Caco-2 (cell line): ENCODE results near the gene FADS6. TPM values are rescaled to one million over a fixed set of nuclear protein-coding genes. Genes with fewer than 3 reads are reported as not detected.

Source experiments
- BruUV-seq: library from RNA; stranded (reverse); fragments of 400-500 nt; replicated peaks from 2 replicates; lab custom pipeline; 2021; lab: Mats Ljungman, UMichigan
- CTCF ChIA-PET: fragments of 300-600 bp; sonication (Branson Sonifier 250); formaldehyde crosslinking; loops from one replicate; lab custom pipeline; 2022; ENCODE audit warnings: antibody characterized with exemption; lab: Charles Lee
- POLR2A ChIA-PET: fragments of 300-600 bp; sonication (Branson Sonifier 250); formaldehyde crosslinking; loops from one replicate; lab custom pipeline; 2022; ENCODE audit warnings: antibody characterized with exemption; lab: Charles Lee
- DNase-seq, 2 experiments: peaks; one replicate each; pipeline versions ENCODE4 v3.0.0 to v3.0.0-alpha.2; 2020 to 2022
- H3K27me3 ChIP-seq: replicated peaks from 2 replicates; pipeline ENCODE4 v1.6.0; 2011; ENCODE audit warnings: low read length; ENCODE audit not compliant: control insufficient read depth, insufficient read depth
- H3K36me3 ChIP-seq: 2 replicates; pipeline ENCODE4 v1.5.1; 2011; ENCODE audit warnings: low read length; ENCODE audit not compliant: control insufficient read depth, insufficient read depth
- H3K4me1 ChIP-seq: fragments of 250-450 bp; sonication (Bioruptor Pico); 2 replicates; pipeline ENCODE4 v1.5.1; 2020; ENCODE audit warnings: mild to moderate bottlenecking
- H3K4me3 ChIP-seq: 2 replicates; pipeline ENCODE4 v1.5.1; 2011; ENCODE audit warnings: low read depth, mild to moderate bottlenecking, control low read depth, low read length
- H3K9me3 ChIP-seq: fragments of 250-450 bp; sonication (Bioruptor Pico); 2 replicates; pipeline ENCODE4 v1.5.1; 2020; ENCODE audit warnings: mild to moderate bottlenecking, moderate library complexity
- H3K27ac Mint-ChIP-seq: one replicate; pipeline ENCODE4 v1.8.0; 2022; ENCODE audit warnings: mixed read lengths; ENCODE audit not compliant: unreplicated experiment
- H3K27me3 Mint-ChIP-seq: one replicate; pipeline ENCODE4 v1.8.0; 2022; ENCODE audit warnings: mixed read lengths; ENCODE audit not compliant: insufficient read depth, unreplicated experiment
- H3K36me3 Mint-ChIP-seq: one replicate; pipeline ENCODE4 v1.8.0; 2022; ENCODE audit warnings: mild to moderate bottlenecking, mixed read lengths; ENCODE audit not compliant: insufficient read depth, unreplicated experiment
- H3K4me1 Mint-ChIP-seq: one replicate; pipeline ENCODE4 v1.8.0; 2022; ENCODE audit warnings: low read depth, mixed read lengths; ENCODE audit not compliant: unreplicated experiment
- H3K4me3 Mint-ChIP-seq: one replicate; pipeline ENCODE4 v1.8.0; 2022; ENCODE audit warnings: mild to moderate bottlenecking, moderate library complexity, mixed read lengths; ENCODE audit not compliant: unreplicated experiment
- H3K9me3 Mint-ChIP-seq: one replicate; pipeline ENCODE4 v1.8.0; 2022; ENCODE audit warnings: mixed read lengths; ENCODE audit not compliant: unreplicated experiment
- CTCF ChIP-seq, 2 experiments: fragments of 200-600 bp in 1 of 2; IDR thresholded peaks; 1 replicate in 1 of 2; 2 replicates in 1 of 2; pipeline versions ENCODE4 v1.5.1 to v1.8.0; 2011 to 2022; ENCODE audit warnings: antibody characterized with exemption in 1 of 2, control low read depth in 1 of 2, inconsistent platforms in 1 of 2, low read depth in 1 of 2, low read length in 1 of 2, mild to moderate bottlenecking in 1 of 2, moderate library complexity in 1 of 2; ENCODE audit not compliant: insufficient read depth in 1 of 2, severe bottlenecking in 1 of 2, unreplicated experiment in 1 of 2
- intact Hi-C: fragments of 100-400 bp; cut with micrococcal nuclease; formaldehyde crosslinking; loops from one replicate; pipeline ENCODE4 v1.10.0; 2022; ENCODE audit not compliant: unreplicated experiment
- total RNA-seq: library from RNA; stranded (reverse); gene quantifications from 2 replicates; pipeline ENCODE4 v1.2.3, GENCODE V29; 2022

The FADS6 gene
- total RNA-seq, 1 experiment from 2014 or later: 2.6 TPM

- no peaks in the 10 kb centered on the region for H3K36me3 Mint-ChIP-seq
- no TSS peak for BruUV-seq
- intact Hi-C loops: no loop called here
- no peak for TF ChIP-seq CTCF (IDR thresholded peaks at IDR 0.05; ENCODE audit: insufficient read depth in 1 of 2, low read depth in 1 of 2, low read length in 1 of 2, severe bottlenecking in 1 of 2, unreplicated experiment in 1 of 2)
- ChIA-PET CTCF (no interaction called here), POLR2A (no interaction called here)
- H3K27me3 ChIP-seq: no peaks in the 10 kb centered on the region
- H3K9me3 ChIP-seq: no peaks in the 10 kb centered on the region
- H3K9me3 Mint-ChIP-seq: no peaks in the 10 kb centered on the region
- H3K4me3 Mint-ChIP-seq: no peak overlapping the region
- no peaks in the 10 kb centered on the region for H3K4me1 ChIP-seq
- H3K27ac Mint-ChIP-seq: no peak overlapping the region
- H3K36me3 ChIP-seq: no peaks in the 10 kb centered on the region
- no peak overlapping the region for H3K4me3 ChIP-seq
- peaks cover 2% of the 10 kb centered on the region for H3K27me3 Mint-ChIP-seq
- no peak for DNase-seq
- no peaks in the 10 kb centered on the region for H3K4me1 Mint-ChIP-seq
These were observed 10.1 kb downstream of the FADS6 start for GRCh38 chr17:74883241-74883745.

GRCh38 chr17:74882517-74883240 is 10.8 kb downstream of the FADS6 start:
- peaks cover 2% of the 10 kb centered on the region for H3K27me3 Mint-ChIP-seq
- Histone ChIP-seq H3K27me3 (no peaks in the 10 kb centered on the region), H3K4me1 (no peaks in the 10 kb centered on the region), H3K4me3 (no peak overlapping the region), H3K36me3 (no peaks in the 10 kb centered on the region), H3K9me3 (no peaks in the 10 kb centered on the region)
- ChIA-PET CTCF (no interaction called here), POLR2A (interaction anchor here (1.5 kb wide), 1 partner anchor 10 kb away, joined by 5 read pairs; the partner anchor contains the start of gene FDXR)
- no peaks in the 10 kb centered on the region for H3K4me1 Mint-ChIP-seq
- no peak for TF ChIP-seq CTCF (IDR thresholded peaks at IDR 0.05; ENCODE audit: insufficient read depth in 1 of 2, low read depth in 1 of 2, low read length in 1 of 2, severe bottlenecking in 1 of 2, unreplicated experiment in 1 of 2)
- H3K4me3 Mint-ChIP-seq: no peak overlapping the region
- H3K36me3 Mint-ChIP-seq: no peaks in the 10 kb centered on the region
- intact Hi-C loops: no loop called here
- DNase-seq: no peak
- no peak overlapping the region for H3K27ac Mint-ChIP-seq
- no peaks in the 10 kb centered on the region for H3K9me3 Mint-ChIP-seq
- no TSS peak for BruUV-seq

GRCh38 chr17:74881073-74881472 is 12.4 kb downstream of the FADS6 start:
- H3K27me3 Mint-ChIP-seq: no peaks in the 10 kb centered on the region
- no peaks in the 10 kb centered on the region for H3K36me3 Mint-ChIP-seq
- POLR2A ChIA-PET: interaction anchor here (1.5 kb wide), 1 partner anchor 8 kb away, joined by 5 read pairs; the partner anchor contains the start of gene FDXR

More at GRCh38 chr17:74881073-74881472, 12.4 kb downstream of the FADS6 start:
- Histone ChIP-seq H3K4me3 (no peak overlapping the region), H3K27me3 (no peaks in the 10 kb centered on the region), H3K36me3 (no peaks in the 10 kb centered on the region), H3K9me3 (no peaks in the 10 kb centered on the region), H3K4me1 (no peaks in the 10 kb centered on the region)
- intact Hi-C loops: no loop called here
- Mint-ChIP-seq H3K4me3 (no peak overlapping the region), H3K9me3 (no peaks in the 10 kb centered on the region), H3K27ac (no peak overlapping the region), H3K4me1 (peaks cover under 1% of the 10 kb centered on the region)
- no peak for DNase-seq
- TF ChIP-seq CTCF (IDR thresholded peaks at IDR 0.05; ENCODE audit: insufficient read depth in 1 of 2, low read depth in 1 of 2, low read length in 1 of 2, severe bottlenecking in 1 of 2, unreplicated experiment in 1 of 2): no peak
- BruUV-seq: no TSS peak
- CTCF ChIA-PET: interaction anchor here (0.6 kb wide), 1 partner anchor 78 kb away, joined by 3 read pairs; no protein-coding TSS in a partner anchor
